ENCODE data around the gene NPC1L1.

Gene NPC1L1

DNA sequence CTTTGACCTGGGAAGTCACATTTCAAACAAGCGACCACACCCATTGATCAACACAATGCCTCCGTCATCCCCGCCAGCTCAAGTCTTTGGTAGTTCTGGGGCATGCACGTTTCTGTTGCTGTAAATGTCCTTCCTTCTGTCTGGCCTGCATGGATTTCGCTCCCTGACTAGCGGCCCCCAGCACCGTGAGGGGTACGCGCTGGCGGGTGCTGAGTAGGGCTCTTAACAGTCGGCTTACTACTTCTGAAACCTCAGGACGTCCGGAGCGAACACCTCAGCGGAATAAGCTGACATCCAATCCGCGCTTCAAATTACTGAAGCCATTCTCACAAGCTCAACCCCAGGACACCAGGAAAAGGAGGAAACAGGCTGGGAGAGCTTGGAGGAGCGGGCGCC is 51.2 kb downstream of the NPC1L1 start:
- TF ChIP-seq, protein P1, sequence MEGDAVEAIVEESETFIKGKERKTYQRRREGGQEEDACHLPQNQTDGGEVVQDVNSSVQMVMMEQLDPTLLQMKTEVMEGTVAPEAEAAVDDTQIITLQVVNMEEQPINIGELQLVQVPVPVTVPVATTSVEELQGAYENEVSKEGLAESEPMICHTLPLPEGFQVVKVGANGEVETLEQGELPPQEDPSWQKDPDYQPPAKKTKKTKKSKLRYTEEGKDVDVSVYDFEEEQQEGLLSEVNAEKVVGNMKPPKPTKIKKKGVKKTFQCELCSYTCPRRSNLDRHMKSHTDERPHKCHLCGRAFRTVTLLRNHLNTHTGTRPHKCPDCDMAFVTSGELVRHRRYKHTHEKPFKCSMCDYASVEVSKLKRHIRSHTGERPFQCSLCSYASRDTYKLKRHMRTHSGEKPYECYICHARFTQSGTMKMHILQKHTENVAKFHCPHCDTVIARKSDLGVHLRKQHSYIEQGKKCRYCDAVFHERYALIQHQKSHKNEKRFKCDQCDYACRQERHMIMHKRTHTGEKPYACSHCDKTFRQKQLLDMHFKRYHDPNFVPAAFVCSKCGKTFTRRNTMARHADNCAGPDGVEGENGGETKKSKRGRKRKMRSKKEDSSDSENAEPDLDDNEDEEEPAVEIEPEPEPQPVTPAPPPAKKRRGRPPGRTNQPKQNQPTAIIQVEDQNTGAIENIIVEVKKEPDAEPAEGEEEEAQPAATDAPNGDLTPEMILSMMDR (IDR thresholded peaks at IDR 0.05; ENCODE audit: control insufficient read depth, extremely low read depth, insufficient read depth), result no peak
- peak overlapping the region; percentile 92 for H3K4me3 ChIP-seq (ENCODE audit: low read depth, low read length)
- no peak for DNase-seq (ENCODE audit: low read depth)

DNA sequence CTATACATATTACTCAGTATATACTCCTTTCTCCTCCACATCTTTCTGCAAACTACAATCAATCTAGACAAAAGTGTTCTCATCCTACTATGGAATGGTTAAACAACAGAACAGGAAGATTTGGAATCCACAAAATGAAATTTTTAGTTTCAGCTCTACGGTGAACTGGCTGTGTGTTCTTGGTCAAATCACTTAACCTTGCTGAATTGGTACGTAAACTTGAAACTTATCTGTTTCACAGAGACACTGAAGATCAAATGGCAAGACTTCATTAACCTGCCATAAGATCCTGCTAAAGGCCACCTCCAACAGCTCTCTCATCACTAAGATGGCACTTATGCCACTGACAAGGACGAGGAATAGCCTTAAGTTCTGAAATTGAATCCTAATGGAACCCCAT is 52.2 kb downstream of the NPC1L1 start:
- TF ChIP-seq, protein P1 (IDR thresholded peaks at IDR 0.05; ENCODE audit: control insufficient read depth, extremely low read depth, insufficient read depth), result no peak
- H3K4me3 ChIP-seq (ENCODE audit: low read depth, low read length), result peak overlapping the region; percentile 92

DNA sequence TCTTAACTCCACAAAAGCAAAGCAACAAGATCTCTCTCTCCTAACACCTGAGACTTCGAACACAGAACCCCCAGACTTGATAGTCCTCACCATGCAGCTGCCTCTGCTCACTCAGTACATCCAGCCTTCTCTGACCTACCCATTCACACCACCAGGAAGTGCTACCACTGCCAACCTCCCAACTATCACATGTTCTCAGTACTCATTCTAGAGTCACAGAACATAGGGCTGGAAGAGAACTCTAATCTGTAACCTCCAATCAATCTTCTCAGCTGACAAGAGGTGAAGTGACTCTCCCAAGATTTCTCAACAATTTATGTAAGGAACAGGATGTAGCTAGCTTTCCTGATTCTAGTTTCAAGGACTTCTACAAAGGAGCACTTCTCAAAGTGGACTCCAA is 54.4 kb downstream of the NPC1L1 start:
- DNase-seq (ENCODE audit: low read depth), result no peak
- no peak overlapping the region for H3K4me3 ChIP-seq (ENCODE audit: low read depth, low read length)
- TF ChIP-seq, protein P1 (IDR thresholded peaks at IDR 0.05; ENCODE audit: control insufficient read depth, extremely low read depth, insufficient read depth), result no peak

More for the DNA sequence above, 52.2 kb downstream of the NPC1L1 start:
- no peak for DNase-seq (ENCODE audit: low read depth)

DNA sequence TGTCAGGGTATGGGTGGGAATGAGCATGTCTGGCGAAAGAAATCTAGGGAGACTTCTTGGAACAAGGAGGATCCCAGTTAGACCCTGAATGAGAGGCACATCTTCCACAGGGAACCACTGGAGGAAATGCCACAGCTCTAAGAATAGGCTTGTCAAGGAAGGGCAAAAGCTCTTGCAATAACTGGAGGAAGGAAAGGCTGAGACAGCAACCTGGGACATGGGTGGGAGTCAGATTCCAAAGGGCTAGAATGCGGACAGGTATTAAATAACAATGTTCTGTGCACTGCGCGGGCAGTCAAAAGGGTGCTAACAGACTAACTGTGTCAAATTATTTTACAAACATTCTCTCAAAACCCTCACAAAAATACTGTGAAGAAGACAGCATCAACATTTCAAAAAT is 55.1 kb downstream of the NPC1L1 start:
- no peak for DNase-seq (ENCODE audit: low read depth)
- H3K4me3 ChIP-seq (ENCODE audit: low read depth, low read length), result no peak overlapping the region
- TF ChIP-seq, protein P1 (IDR thresholded peaks at IDR 0.05; ENCODE audit: control insufficient read depth, extremely low read depth, insufficient read depth), result no peak

DNA sequence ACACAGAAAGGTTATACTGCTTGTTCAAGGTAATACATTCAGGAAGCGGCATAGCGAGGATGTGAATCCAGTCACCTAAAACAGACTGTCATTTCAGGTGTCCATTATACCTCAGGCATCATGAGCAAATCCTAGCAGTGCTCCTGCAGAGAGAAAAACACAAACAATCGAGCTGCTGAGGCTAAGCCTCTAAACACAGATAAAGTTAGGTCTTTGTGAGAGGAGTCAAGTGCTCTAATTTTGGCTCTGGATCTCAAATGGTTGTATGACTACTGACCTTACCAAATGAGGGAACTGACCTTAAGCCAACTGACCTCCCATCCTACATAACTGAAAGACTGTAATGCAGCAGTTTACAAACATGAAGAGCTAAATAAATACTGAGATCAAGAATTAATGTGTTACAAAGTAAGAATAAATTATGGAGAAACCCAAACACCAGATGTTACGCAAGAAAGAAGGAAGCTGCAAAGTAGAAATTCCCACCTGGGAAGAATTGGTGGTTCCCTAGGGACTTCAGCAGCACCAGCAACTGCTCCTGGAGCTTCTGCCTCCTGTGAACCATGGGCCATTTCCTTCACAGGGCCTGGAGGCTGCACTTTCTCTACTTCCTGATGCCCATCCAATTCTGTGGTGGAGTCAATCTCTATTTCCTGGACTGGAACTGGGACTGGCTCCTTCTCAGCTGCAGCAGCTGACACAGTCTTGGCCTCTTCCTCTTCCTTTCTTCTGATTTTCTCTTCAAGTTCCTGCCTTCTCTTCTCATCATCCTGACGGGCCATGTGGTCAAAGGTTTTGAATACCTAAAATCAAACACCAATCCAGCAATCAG is 56.4 kb downstream of the NPC1L1 start:
- DNase-seq (ENCODE audit: low read depth), result no peak
- TF ChIP-seq, protein P1 (IDR thresholded peaks at IDR 0.05; ENCODE audit: control insufficient read depth, extremely low read depth, insufficient read depth), result no peak
- no peak overlapping the region for H3K4me3 ChIP-seq (ENCODE audit: low read depth, low read length)

DNA sequence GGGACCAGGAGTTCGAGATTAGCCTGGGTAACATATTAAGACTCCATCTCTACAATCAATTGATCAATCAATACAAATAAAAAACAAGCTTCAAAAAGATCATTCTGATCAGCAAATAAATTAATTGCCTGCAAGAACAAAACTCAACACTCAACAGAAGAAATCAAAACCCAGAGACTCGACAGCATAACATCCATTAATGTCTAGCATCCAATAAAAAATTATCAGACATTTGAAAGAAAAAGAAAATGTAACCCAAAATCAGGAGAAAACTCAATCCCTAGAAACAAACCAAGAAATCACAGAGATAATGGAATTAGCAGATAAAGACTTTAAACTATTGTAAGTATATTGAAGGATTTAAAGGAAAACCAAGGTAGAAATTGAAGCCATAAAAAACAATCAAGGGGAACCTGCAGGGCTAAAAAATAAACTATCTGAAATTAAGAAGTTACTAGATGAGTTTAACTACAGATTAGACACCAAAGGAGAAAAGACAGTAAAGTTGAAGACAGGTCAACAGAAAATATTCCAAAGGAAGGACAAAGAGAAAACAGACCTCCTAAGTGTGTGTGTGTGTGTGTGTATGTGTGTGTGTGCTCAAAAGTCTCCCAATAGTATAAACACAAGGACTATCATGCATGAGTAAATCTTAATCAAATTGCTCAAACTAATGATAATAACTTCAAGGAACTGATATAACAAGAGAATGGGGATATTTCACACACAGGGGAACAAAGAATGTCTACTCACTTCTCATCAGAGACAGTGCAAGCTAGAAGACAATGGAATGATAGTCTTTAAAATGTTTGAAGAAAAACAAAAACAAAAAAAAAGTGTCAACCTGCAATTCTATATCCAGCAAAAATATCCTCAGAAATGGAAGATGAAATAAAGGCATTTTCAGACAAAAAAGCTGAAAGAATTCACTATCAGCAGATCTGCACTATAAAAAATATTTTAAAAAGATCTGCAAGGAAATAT is 58.3 kb downstream of the NPC1L1 start:
- no peak overlapping the region for H3K4me3 ChIP-seq (ENCODE audit: low read depth, low read length)
- TF ChIP-seq, protein P1 (IDR thresholded peaks at IDR 0.05; ENCODE audit: control insufficient read depth, extremely low read depth, insufficient read depth), result no peak
- no peak for DNase-seq (ENCODE audit: low read depth)

Measured in LNCaP clone FGC (cell line).